GM19193 (cell line): ENCODE measurements around the gene FANCE.

Source experiments
- POLR2A ChIP-seq: IDR thresholded peaks from 4 replicates; pipeline ENCODE4 v1.6.1; 2011; ENCODE audit not compliant: insufficient read depth, insufficient read length; ENCODE audit errors: extremely low read depth

FANCE gene

GRCh38 chr6:35495258-35496035 lies 43.3 kb downstream of the FANCE start:
- no peak for TF ChIP-seq POLR2A

GRCh38 chr6:35496036-35496840 lies 44.1 kb downstream of the FANCE start:
- TF ChIP-seq POLR2A = no peak

DNA sequence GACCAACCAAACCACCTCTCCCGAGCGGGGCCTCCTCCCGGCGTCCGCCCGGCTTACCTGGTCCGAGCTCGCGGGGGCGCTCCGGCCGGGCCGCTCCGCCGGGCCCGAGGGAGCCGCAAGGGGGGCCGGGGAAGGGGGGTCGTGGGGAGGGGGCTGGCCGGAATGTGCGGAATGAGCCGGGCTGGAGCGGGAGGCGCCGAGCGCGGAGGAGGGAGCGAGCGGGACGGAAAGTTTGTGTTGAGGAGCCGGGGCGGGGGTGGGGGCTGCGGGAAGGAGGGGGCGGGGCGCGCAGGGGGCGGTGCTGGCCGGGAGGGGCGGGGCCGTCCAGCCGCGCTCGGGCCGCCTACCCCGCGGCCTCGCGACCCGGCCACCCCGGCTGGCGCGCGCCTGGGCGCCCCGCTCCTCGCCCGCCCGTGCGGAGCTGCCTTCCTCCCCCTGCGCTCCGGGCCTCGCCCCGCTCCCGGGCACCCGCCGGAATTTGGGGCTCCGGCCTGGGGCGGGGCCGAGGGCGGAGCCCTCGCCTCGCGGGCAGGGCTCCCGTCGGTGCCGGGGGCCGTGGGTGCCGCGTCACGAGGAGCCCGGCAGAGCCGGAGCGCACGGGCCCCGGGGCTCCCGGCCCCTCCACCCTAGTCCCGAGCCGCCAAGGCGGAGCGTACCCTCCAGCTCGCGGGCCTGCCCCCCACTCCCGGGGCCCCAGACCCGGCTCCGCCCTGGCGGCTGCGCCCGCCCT lies 44.9 kb downstream of the FANCE start, which contains the start of gene TEAD3:
Gene TEAD3 (minus strand): TSS at position 239 of the 730 bp plus-strand sequence.
- no peak for TF ChIP-seq POLR2A

DNA sequence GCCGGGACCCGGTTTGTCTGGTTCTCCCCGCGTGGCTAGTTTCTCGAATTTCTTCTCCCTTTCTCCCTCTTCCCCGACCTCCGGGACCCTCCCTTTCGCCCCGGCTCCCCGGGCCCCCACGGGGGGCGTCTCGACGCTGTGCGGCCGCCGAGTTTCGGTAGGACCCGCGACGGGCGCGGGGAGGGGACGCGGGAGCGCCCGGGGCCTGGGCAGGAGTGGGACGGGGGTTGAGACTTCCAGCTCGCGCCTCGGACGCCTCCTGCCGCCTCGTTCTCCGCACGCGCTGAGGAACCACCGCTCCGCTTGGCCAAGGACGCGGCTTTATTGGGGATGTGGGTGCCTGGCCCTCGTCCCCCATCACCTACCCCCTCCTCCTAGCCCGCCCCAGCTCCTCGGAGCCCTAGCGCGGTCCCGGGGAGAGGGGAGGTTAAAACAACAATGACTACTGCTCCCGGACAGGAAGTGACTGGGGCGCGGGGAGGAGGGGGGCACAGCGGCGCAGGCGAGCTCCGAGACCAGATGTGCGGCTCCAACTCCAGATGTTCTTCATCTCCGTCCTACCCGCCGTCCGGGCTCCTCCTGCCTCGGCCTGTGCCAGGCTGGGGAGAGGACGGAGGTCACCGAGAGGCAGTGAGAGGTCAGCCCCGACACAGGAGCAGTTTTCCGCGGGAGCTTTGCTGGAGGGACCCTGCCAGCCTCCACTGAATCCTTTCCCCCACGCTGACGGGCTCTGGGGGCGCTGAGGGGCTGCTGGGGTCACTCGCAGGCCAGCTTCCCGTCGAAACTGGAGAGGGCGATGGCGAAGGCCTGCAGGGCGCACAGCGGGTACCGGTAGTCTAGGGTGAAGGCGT lies 45.7 kb downstream of the FANCE start:
- no peak for TF ChIP-seq POLR2A

DNA sequence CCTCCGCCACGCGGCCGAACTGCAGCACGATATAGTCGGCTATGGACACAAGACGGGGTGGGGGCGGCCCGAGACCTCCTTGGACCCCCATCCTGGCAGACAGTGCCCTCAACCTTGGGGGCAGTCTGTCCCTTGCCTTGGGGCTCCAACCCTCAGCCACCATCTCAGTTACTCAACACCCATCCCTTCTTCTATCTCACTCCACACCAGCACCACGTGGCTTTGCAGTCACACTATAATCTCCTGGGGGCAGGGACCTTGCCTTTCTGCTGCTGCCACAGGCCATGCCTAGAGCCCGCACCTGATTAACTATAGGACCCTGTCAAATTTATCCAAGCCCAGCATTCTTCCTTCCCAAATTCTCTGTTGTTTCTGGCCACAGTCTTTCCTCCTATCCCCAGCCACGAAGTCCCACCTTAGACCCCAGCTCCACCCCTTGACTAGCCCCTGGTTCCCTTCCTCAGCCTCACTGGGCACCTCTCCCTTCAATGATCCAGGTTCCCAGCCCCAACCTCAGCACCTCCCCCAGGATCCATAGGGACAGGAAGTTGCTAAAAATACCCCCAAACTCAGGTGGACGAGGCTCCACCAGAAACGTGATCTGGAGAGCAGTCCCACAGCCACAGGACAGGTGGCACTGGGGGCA lies 46.4 kb downstream of the FANCE start:
- no peak for TF ChIP-seq POLR2A

DNA sequence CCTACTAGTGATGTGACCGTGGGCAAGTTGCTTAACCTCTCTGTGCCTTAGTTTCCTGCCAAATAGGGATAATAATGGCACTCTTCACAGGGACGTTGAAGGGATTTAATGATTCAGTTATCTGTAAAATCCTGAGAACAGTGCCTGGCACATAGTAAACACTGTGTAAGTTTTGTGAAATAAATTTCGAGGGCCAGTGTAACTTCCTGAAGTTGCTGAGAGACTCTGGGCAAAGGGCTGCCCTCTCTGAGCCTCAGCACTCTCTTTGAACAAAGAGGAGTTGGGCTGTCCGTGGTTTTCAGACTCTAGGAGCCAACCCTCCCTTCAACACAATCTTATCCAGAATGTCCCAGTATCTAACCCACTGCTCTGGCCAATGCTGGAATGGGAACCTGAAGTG lies 47.2 kb downstream of the FANCE start:
- TF ChIP-seq POLR2A = no peak

- no peak for TF ChIP-seq POLR2A
These were observed 48.6 kb downstream of the FANCE start for GRCh38 chr6:35500782-35501181.

DNA sequence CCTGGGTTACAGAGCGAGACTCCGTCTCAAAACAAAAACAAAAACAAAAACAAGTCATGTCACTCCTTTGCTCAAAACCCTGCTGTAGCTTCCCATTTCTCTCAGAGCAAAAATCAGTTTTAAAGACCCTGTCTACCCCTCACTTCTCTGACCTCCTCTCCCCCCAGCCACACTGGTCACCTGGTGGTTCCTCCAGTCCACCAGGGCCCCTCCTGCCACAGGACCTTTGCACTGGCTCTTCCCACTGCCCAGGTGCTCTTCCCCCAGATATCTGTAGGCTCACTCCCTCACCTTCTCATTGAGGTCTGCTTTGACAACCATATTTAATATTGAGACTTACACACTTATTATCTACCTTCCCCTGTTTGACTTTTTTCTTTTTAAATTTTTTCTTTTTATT lies 49.6 kb downstream of the FANCE start:
- TF ChIP-seq POLR2A = no peak

DNA sequence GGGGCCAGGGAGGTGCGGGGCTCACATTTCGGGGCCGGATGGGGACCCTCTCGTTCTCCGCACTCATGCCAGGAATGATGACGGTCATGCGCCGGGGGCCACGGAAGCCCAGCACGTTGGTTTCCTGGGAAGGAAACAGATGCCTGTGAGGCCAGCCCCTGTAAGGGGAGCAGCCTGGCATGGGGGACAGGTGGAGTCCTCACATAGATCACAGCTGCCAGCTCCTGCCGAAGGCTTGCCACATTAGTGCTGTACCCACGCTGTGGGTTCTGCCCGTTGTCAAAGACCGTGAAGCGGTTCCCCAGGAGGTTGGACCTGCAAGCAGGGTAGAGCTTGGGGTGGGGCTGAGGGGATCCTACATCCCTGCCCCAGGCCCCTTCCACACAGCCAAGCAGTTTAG lies 51.4 kb downstream of the FANCE start:
- TF ChIP-seq POLR2A = no peak

- no peak for TF ChIP-seq POLR2A
These were observed 53.9 kb downstream of the FANCE start for GRCh38 chr6:35505999-35506412.

GRCh38 chr6:35506536-35506935 lies 54.4 kb downstream of the FANCE start:
- TF ChIP-seq POLR2A = no peak

DNA sequence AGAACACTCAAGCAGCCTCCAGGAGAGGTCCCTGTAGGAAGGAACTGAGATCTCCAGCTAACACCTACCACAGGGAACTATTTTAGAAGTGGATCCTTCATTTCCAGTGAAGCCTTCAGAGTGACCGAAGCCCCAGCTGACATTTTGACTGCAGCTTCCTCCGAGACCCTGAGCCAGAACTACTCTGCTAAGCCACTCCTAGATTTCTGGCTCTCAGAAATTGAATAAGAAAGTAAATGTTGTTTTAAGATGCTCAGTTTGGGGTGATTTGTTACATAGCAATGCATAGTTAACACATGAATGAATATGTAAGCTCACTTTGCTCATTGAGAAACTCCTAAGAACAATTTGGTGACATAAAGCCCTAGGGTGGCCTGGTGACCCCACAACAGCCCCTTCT lies 55.1 kb downstream of the FANCE start:
- TF ChIP-seq POLR2A = no peak

- TF ChIP-seq POLR2A = no peak
These were observed 55.9 kb downstream of the FANCE start for GRCh38 chr6:35508027-35508426.

GRCh38 chr6:35508542-35508941 lies 56.4 kb downstream of the FANCE start:
- TF ChIP-seq POLR2A = no peak
